Measurements from ENCODE around the gene TPST2.

DNA sequence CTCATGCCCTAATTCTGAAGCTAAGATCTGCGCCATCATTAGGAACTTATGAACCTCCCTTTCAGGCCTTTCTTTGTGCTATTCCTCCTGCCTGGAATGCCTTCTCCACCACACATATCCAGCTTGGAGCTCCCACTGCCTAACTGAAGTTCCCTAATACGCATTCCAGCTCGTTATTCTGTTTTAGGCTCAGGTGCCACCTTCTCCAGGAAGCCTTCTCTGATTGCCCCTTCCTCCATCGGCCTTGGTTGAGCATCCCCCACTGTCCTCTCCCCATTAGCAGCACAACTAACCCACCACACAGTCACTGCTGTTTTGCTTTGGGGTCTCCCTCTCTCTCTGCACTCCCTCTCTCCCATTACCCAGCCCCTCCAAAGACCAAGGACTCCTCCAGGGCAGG lies 22.7 kb upstream of the TPST2 start:
- TF ChIP-seq, protein P1, sequence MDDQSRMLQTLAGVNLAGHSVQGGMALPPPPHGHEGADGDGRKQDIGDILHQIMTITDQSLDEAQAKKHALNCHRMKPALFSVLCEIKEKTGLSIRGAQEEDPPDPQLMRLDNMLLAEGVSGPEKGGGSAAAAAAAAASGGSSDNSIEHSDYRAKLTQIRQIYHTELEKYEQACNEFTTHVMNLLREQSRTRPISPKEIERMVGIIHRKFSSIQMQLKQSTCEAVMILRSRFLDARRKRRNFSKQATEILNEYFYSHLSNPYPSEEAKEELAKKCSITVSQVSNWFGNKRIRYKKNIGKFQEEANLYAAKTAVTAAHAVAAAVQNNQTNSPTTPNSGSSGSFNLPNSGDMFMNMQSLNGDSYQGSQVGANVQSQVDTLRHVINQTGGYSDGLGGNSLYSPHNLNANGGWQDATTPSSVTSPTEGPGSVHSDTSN (IDR thresholded peaks at IDR 0.05) = no peak
- TF ChIP-seq POLR2A (IDR thresholded peaks at IDR 0.05; ENCODE audit: low read length) (no peak), NFE2L2 (conservative IDR thresholded peaks at IDR 0.05; ENCODE audit: low read length) (no peak), SMC3 (IDR thresholded peaks at IDR 0.05) (no peak)
- TF ChIP-seq, protein P2, sequence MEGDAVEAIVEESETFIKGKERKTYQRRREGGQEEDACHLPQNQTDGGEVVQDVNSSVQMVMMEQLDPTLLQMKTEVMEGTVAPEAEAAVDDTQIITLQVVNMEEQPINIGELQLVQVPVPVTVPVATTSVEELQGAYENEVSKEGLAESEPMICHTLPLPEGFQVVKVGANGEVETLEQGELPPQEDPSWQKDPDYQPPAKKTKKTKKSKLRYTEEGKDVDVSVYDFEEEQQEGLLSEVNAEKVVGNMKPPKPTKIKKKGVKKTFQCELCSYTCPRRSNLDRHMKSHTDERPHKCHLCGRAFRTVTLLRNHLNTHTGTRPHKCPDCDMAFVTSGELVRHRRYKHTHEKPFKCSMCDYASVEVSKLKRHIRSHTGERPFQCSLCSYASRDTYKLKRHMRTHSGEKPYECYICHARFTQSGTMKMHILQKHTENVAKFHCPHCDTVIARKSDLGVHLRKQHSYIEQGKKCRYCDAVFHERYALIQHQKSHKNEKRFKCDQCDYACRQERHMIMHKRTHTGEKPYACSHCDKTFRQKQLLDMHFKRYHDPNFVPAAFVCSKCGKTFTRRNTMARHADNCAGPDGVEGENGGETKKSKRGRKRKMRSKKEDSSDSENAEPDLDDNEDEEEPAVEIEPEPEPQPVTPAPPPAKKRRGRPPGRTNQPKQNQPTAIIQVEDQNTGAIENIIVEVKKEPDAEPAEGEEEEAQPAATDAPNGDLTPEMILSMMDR (IDR thresholded peaks at IDR 0.05) = no peak
